ENCODE measurements around the gene DAPK2. TPM values are rescaled to one million over a fixed set of nuclear protein-coding genes. Genes with fewer than 3 reads are reported as not detected.

DAPK2 gene
- total and polyA plus RNA-seq, 2 of the 13 experiments (the other 11 are each of a cell fraction or from before 2014, with no cell fraction given), result 0.33 to 0.63 TPM

GRCh38 chr15:63928185-63928842 lies 118.0 kb downstream of the DAPK2 start (continued):
- TF ChIP-seq ZNF710 (CRISPR knock-in tag; IDR thresholded peaks at IDR 0.05; ENCODE audit: borderline replicate concordance) (0 out of 2 replicates have a peak, but pooled peaks have one; percentile 35), FOXP4 (CRISPR knock-in tag; IDR thresholded peaks at IDR 0.05) (peak; percentile 72), MLX (CRISPR knock-in tag; IDR thresholded peaks at IDR 0.05) (peak; percentile 72; the same call in 1 of the 2 replicates), ELF3 (CRISPR knock-in tag; IDR thresholded peaks at IDR 0.05) (peak; percentile 73), TEAD3 (CRISPR knock-in tag; optimal IDR thresholded peaks at IDR 0.05; ENCODE audit: borderline replicate concordance) (peak; percentile 26), HDAC2 (CRISPR knock-in tag; IDR thresholded peaks at IDR 0.05) (peak; percentile 37; the same call in 1 of the 2 replicates), PHF21A (CRISPR knock-in tag; IDR thresholded peaks at IDR 0.05) (no peak), ZNF790 (CRISPR knock-in tag; IDR thresholded peaks at IDR 0.05; ENCODE audit: borderline replicate concordance) (no peak), ETS1 (CRISPR knock-in tag; IDR thresholded peaks at IDR 0.05) (no peak), SAP130 (CRISPR knock-in tag; IDR thresholded peaks at IDR 0.05; ENCODE audit: low read depth) (peak; percentile 72), ARID3A (IDR thresholded peaks at IDR 0.05; ENCODE audit: low read depth, low read length) (peak; percentile 30; the same call in 1 of the 2 replicates), ETV5 (CRISPR knock-in tag; IDR thresholded peaks at IDR 0.05; ENCODE audit: borderline replicate concordance) (peak; percentile 81; the same call in 1 of the 2 replicates), ZBTB4 (CRISPR knock-in tag; IDR thresholded peaks at IDR 0.05; ENCODE audit: borderline replicate concordance) (no peak), RBM22 (optimal IDR thresholded peaks at IDR 0.05; ENCODE audit: low read length) (no peak), ZKSCAN8 (CRISPR knock-in tag; IDR thresholded peaks at IDR 0.05; ENCODE audit: borderline replicate concordance) (peak; percentile 19; the same call in 1 of the 2 replicates), MED1 (CRISPR knock-in tag; IDR thresholded peaks at IDR 0.05) (peak; percentile 94), FOXA1 (IDR thresholded peaks at IDR 0.05) (no peak), FOXA1 (CRISPR knock-in tag; IDR thresholded peaks at IDR 0.05) (peak; percentile 49)

All from HepG2 (cell line).